AG09319 (cell line): ENCODE measurements around the gene DNAJC13.

Experiments
- DNase-seq: peaks from one replicate; pipeline ENCODE4 v3.0.0-alpha.2; 2010; ENCODE audit warnings: low read depth; ENCODE audit errors: extremely low read depth
- TF ChIP-seq, protein P1 (sequence below): IDR thresholded peaks from 2 replicates; pipeline ENCODE4 v1.5.1; 2011; ENCODE audit warnings: low read depth, mild to moderate bottlenecking, inconsistent platforms, low read length, moderate library complexity

DNAJC13 gene

DNA sequence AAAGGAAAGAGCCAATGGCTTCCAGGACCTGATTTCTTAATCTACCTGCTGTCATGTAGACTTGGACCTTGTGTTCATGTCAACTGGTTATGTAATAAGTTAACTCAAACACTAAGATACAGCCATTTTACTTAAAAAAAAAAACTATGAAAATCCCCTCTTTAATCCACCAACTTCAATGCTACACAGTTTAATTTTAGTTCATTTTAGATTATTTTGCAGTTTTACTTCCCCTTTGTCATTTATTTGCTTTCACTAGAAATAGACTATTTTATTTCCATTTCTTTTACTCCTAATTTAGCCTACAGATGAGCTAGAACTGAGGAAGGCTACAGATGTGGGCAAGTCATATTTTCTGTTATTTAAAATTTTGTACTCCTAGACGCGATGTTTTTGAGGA lies 10.7 kb upstream of the DNAJC13 start:
- no peak for DNase-seq

GRCh38 chr3:132407025-132407424 lies 10.3 kb upstream of the DNAJC13 start:
- TF ChIP-seq, protein P1, sequence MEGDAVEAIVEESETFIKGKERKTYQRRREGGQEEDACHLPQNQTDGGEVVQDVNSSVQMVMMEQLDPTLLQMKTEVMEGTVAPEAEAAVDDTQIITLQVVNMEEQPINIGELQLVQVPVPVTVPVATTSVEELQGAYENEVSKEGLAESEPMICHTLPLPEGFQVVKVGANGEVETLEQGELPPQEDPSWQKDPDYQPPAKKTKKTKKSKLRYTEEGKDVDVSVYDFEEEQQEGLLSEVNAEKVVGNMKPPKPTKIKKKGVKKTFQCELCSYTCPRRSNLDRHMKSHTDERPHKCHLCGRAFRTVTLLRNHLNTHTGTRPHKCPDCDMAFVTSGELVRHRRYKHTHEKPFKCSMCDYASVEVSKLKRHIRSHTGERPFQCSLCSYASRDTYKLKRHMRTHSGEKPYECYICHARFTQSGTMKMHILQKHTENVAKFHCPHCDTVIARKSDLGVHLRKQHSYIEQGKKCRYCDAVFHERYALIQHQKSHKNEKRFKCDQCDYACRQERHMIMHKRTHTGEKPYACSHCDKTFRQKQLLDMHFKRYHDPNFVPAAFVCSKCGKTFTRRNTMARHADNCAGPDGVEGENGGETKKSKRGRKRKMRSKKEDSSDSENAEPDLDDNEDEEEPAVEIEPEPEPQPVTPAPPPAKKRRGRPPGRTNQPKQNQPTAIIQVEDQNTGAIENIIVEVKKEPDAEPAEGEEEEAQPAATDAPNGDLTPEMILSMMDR, result no peak
- DNase-seq, result no peak

More for the DNA sequence above, 10.7 kb upstream of the DNAJC13 start:
- TF ChIP-seq, protein P1, result no peak

- TF ChIP-seq, protein P1, result no peak
- no peak for DNase-seq
Measured at GRCh38 chr3:132414841-132415240, 2.5 kb upstream of the DNAJC13 start.

DNA sequence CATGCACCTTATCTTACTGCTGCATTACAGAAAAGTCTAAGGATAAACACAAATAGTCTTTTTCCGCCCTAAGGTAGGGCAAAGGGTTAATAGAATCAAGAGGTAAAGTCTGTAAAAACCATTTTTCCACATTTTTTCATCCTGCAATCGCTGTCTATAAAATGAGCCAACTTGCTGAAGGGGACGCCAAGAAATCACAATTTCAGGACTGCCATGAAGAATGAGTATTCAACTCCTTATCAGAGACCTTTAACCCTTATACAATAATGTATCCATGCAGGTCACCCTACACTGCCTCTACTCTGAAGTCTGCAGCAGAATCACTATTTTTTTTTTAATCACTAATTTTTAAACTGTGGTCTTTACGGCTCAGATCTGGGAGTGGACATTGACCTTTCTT lies 1.1 kb upstream of the DNAJC13 start:
- TF ChIP-seq, protein P1, result no peak
- DNase-seq, result no peak

- no peak for DNase-seq
- TF ChIP-seq, protein P1, result no peak
Measured at GRCh38 chr3:132417695-132418411, 551 bp downstream of the DNAJC13 start.

DNA sequence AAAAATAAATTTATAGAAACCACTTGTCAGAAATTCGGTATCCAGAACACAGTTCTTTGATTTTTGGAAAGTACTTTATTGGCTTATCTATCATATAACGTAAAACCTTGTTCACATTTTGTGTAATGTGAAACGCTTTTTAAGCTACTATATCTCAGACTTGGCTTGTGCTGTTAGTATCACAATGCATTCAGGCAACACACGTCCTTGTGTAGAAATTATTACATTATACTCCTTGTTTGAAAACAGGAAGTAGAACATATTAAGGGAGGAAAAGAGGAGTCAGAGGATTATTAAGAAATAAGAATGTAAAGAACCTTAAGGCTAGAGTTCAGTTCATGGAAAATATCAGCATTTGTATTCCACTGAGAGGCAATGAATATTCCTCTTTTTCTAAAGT lies 1.6 kb downstream of the DNAJC13 start:
- TF ChIP-seq, protein P1, result no peak
- DNase-seq, result no peak

- DNase-seq, result no peak
- TF ChIP-seq, protein P1, result no peak
Measured at GRCh38 chr3:132421832-132422231, 4.5 kb downstream of the DNAJC13 start.
